Nucleus accumbens (tissue), 56 donors: ENCODE results near the gene AQP9.
A peak's percentile ranks its signal among the peaks of the same experiment; 100 is the strongest.
"Not testable (repeated sequence)": the region's sequence is repeated elsewhere in the genome, so short reads cannot be mapped to it uniquely, and the experiment has no call there.

Source experiments
- DNase-seq, 56 donors: peaks; one replicate each; lab custom pipeline; 2025; lab: John Stamatoyannopoulos, UW

AQP9 gene

DNA sequence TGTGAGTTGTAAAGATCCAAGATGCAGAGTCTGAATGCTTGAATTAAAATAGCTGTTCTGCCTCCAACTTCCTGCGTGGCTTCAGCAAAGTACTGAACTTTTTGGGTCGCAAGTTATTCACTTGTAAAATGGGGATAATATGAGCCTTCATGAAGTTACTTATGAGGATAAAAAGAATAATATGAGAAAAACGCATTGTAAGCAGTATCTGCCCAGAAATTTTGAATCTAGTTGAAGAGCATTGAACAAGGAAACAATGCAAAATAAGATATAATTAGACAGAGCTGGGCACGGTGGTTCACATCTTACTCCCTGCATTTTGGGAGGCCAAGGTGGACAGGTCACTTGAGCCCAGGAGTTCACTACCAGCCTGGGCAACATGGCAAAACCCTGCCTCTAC, 37.8 kb downstream of the AQP9 start:
- DNase-seq, result no peak

DNA sequence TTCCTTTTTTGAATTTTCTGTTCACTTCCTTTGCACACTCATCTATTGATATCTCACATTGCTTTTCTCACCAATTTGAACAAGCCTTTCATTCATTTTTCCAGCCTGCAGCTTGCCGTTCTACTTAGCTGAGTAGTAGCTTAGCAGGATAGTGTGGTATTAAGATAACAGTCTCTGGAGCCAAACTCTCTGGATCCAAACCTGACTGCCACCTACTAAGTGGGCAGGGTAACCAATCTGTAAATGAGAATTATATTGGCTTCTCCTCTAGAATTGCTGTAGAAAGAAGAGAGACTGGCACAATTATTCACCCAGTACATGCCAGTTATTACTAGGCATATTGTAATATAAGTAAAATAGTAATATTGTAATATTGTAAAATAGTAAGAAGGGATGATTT, 40.5 kb downstream of the AQP9 start:
- DNase-seq, result no peak

DNA sequence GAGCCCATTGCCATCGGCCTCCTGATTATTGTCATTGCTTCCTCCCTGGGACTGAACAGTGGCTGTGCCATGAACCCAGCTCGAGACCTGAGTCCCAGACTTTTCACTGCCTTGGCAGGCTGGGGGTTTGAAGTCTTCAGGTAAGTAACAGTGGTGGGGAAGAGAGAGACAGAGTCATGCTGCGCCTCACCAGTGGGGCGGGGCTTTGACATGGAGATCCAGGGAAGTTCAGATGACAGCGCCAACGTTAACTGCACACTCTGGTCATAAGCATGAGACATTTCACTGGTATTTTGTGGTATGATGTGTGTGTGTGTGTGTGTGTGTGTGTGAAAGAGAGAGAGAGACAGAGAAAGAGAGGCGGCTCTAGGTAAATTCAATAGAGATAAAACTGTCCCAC, 41.0 kb downstream of the AQP9 start:
- no peak for DNase-seq

DNA sequence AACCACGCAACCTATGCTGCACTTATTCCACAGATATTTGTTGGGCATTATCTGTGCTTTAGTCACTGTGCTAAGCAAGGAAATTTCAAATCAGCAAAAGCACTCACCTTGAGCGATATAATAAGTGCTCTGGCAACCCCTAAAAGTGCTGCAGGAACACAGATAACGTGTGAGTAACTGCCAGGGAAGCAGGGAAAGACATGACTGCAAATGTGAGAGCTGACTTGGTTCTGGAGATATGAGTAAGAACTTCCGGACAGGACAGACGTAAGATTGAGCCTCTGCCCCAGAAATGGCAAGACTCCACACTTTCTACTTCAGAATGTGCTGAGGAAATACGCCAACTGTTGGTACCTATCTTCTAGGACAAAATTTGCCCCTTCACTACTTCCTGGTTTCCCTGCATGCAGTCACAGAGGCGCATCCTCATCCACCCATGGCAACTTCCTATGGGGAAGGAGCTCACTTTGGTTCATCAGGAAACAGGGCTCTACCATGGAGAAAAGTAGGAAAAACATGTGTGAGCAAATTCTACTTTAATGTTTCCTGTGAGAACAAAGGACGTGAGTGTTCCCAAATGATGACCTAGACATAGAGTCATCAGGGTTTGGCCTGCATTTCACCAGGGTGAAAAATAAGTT, 41.7 kb downstream of the AQP9 start:
- DNase-seq, result no peak

DNA sequence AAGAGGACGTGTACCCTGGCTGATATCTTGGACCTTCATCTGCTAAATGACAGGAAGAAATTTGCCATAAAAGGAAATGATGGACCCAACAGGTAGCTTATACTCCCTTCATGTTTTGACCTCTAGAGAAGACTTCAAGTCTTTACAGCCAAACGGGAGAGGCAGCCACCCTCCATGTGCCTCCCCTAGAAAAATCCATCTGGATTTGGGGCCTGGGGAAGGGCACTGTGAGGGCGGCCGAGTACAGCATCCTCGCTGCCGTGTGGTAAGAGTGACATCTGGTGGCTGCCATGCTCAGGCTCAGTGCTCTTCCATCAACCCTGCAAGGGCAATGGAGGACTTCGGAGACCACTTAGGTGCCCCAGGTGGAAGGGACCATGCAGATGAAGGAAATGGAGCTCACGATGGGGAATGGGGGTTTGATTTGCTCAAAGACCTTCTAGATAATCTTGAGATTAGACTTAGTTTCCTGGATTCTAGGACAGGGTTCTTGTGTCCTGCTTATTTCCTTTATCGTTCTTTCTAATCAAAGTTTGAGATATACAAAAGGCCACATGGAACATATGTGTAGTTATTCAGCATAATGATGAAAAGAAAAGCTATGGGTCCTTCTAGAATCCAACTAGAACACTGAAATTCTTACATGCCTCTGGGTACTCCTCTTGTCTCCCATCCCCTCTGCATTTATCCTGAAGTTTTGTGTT, 44.4 kb downstream of the AQP9 start:
- peak in 43 of 56 donors; percentile 1 to 52 (median 16) for DNase-seq

DNA sequence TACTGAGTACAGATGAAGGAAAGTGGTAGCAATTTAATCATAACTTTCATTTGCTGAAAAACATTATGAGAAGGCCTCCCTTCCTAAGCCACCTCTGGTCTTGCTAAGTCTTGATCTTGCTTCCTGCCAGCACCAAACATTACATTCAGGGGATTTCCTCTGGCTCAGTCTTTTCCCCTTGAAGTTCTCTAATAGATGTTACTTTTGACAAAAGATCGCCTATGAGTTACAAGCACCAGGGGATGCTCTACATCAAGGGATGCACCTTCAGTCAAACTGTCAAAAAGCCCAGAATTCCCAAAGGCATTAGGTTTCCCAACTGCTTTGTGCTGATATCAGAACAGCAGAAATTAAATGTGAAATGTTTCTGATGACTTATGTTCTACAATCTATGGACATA, 47.3 kb downstream of the AQP9 start:
- DNase-seq, result no peak

DNA sequence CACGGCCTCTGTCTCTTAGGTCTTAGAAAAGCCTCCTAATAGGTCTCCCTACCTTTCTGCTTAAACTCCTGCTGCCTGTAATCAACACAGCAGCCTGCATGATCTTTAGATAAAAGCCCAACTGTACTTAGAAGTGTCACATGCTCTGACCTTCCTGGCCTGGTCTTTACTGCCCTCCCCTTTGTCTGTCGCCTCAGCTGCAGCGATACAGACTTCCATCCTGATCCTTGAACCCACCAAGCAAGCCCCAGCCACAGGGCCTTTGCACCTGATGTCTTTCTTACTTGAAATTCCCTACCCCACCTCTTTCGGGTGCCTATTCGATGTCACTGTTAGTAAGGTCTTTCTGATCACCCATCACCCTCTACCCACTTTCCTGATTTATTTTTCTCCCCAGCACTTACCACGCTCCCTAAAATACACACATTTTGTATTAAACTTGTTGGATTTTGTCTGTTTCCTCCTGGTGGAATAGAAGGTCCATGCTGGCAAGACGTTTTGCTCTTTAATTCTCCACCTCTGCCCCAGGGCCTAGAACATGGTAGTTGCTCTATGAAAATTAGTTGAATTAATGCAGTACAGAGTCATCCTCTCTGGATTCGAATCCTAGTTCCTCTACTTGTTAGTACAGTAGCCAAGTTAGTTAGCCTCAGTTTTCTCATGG, 51.1 kb downstream of the AQP9 start:
- DNase-seq, result no peak

DNA sequence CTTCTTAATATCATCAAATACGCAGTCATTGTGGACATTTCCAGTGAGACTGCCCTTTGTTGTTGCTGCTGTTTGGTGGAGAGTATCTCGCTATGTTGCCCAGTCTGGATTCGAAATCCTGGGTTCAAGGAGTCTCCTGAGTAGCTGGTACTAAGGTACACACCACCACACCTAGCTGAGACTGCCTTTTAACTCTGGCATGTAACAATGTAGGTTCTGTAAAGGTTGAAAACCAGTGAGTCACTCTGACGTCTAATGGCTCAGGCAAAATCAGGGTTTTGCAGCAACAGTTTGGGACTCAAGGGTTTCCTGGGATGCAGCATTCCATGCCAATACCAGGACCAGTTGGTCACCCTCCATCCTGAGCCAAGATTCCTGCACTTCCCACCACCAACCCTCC, 52.2 kb downstream of the AQP9 start:
- no peak for DNase-seq

DNA sequence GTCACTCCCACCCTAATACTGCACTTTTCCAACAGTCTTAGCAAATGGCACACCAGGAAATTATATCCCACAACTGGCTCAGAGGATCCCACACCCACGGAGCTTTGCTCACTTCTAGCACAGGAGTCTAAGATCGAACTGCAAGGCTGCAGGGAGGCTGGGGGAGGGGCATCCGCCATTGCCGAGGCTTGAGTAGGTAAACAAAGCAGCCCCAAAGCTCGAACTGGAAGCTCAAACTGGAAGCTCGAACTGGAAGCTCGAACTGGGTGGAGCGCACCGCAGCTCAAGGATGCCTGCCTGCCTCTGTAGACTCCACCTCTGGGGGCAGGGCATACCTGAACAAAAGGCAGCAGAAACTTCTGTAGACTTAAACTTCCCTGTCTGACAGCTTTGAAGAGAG, 55.5 kb downstream of the AQP9 start:
- not testable (repeated sequence) for DNase-seq

DNA sequence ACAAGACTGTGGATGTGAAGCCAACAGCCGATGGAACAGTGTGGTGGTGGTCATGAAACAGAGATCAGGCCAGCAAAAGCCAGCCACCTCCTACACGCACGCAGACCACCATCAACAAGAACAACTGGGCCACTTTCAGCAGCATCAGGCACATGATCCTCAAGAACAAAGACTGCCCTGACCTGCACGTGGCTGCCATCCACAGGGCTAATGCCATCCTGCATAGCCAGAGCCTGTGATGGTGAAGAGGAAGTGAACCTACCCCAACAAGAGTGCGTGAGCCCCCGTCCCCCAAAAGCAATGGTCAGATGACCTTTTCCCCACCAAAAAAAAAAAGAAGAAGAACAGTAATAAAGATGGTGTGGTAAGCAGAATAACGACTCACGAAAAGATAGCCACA, 62.6 kb downstream of the AQP9 start:
- DNase-seq, result no peak

DNA sequence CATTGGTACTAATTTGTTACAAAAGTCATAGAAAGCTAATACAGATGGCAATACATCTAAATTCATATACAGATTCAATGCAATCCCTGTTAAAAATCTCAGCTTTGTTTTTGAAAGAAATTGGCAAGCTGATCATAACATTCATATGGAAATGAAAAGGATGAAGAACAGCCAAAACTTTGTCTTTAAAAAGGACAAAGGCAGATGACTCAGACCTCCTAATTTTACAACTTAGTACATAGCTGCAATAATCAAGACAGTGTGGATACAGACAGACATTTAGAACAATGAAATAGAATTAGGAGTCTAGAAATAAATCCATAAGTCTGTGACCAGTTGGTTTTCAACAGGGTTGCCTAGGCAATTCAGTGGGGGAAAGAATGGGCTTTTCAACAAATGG, 63.3 kb downstream of the AQP9 start:
- DNase-seq, result no peak

DNA sequence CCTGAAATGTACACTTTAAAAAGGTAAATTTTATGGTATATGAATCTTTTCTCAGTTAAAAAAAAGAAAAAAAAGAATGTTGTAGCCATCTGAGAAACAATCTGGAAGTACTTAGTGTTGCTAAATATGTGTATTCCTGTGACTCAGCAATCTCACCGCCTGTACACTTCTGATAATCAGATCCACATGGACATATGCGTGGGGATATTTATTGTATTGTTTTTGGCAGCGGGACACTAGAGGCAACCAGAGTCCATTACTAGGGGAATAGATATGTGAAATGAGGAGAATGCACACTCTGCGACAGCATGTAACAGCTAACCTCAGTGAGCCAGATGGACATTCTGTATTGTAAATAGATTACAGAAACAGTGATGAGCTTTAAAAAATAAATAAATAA, 65.4 kb downstream of the AQP9 start:
- no peak for DNase-seq

DNA sequence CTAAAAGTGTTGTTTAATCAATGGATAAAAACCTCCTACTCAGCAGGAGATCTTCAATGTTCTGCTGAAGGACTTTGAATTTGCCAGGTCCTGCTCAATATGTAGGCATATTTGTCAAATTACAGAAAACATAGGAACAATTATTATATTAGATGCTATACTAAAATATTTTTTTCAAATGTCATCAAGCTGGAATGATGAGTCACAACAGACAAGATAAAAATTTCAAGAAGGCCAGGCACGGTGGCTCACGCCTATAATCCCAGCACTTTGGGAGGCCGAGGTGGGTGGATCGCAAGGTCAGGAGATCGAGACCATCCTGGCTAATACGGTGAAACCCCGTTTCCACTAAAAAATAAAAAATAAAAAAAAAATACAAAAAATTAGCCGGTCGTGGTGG, 68.0 kb downstream of the AQP9 start:
- DNase-seq, result no peak

DNA sequence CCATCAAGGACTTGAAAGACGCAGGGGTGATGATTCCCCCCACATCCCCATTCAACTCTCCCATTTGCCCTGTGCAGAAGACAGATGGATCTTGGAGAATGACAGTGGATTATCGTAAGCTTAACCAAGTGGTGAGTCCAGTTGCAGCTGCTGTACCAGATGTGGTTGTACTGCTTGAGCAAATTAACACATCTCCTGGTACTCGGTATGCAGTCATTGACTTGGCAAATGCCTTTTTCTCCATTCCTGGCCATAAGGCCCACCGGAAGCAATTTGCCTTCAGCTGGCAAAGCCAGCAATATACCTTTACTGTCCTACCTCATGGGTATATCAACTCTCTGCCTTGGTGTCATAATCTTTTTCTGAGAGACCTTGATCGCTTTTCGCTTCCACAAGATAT, 70.0 kb downstream of the AQP9 start:
- not testable (repeated sequence) for DNase-seq

DNA sequence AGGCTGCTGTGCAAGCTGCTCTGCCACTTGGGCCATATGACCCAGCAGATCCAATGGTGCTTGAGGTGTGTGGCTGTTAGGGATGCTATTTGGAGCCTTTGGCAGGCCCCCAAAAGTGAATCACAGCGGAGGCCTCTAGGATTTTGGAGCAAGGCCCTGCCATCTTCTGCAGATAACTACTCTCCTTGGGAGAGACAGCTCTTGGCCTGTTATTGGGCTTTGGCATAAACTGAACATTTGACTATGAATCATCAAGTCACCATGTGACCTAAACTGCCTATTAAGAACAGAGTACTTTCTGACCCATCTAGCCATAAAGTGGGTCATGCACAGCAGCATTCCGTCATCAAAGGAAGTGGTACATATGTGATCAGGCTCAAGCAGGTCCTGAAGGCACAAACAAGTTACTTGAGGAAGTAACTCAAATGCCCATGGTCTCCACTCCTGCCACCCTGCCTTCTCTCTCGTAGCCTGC, 70.9 kb downstream of the AQP9 start:
- DNase-seq, result not testable (repeated sequence)

DNA sequence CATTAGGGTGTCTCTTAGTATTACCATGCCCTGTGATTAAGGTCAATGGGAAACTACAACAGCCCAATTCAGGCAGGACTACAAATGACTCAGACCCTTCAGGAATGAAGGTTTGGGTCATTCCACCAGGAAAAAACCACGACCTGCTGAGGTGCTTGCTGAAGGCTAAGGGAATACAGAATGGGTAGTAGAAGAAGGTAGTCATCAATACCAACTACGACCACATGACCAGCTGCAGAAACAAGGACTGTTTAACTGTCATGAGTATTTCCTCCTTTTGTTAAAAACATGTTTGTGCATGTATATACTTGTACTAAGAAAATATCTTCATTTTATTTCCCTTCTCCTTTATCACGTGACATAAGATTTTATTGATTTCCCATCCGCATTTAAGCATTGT, 71.8 kb downstream of the AQP9 start:
- not testable (repeated sequence) for DNase-seq

DNA sequence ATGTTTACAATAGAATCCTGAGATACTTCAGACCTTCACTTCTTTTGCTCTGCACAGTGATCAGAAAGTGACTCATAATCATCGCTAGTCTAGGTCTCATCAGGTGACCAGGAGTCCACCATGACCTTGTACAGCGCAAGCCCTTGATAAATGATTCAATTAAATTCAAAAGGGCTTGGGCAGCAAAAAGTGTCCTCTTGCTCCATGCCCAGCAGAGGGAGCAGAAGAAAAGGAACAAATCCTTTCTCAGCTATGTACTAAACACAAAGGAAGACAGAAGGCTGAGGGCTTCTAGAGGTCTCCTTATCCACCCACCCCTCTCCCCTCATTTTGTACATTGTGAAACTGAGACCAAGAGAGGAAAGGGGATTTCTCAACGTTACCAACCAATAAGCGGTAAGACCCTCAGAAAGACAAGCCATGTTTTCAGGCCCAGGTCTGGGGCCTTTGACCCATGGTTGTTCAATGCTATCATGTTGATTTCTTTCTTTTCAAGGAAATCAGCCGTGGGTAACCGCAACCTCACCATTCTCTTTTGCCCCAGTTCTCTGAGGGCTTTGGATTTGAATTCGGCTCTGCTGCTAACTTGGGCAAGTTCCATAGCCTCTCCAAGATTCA, 74.8 kb downstream of the AQP9 start:
- DNase-seq, result peak in 2 of 56 donors; percentile 5 to 22

DNA sequence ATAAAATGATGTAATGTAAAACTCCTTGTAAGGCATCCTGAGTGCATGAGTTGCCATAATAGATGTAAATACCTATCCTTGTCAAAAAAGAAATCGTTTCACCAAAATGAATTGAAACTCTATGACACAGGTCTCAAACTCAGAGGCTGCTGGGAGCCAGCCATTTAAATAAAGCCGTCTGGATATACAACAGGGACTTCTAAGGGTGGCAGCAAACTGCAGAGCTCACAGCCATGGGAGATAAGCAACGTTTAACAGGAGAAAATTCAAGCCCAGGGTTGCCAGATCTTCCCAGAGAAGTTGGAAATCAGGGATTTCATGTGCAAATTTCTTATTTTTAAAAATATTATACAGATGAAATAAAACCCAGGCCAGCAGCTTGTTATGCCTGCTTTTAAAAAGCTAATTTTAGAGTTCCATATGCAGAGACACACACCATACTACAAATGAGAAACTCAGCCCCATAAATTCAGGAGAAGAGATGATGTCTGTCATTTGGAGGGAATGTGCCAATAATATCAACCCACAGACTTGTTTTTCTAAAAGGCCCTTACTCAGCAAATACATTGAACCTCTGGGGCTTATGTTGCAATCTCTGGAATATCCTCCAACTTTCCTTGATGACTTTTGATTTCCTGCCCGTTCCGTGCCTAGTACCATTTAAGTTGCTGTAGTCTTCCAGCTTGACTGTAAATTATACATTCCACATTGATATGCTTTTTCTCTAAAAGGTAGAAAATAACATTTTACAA, 75.6 kb downstream of the AQP9 start:
- no peak for DNase-seq

DNA sequence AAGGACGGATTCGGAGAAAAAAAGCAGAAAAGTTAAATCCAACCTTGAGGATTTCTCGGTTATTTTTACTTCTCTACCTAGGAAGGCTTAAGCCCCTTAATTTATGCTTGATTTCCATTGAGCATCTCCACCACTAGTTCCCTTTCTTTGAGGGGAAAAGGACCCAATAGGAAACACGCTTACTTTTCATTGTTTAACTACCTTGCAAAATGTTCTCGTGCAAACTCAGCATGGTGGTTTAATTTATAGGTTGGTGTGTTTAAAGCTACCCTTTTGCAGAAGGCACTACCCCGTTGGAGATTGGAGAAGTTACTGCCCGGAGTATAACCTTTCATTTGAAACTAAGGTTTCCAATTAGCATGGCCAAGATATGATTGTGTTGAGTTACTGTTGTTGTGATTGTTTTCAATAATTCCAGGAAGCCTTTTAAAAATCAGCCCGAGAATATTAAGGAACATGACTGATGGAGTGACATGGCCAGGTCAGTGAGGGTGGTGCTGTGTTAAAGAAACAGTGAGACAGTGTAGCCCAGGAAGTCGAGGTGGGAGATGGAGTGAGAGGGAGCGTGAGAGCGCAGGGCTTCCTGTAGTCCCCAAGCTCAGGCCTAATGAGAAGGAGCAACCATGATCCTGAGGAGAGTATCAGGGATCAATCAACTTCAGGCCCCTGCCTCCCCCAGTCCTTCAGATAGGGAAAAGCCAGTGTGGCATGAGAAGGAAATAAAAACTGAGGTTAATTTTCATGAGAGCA, 76.6 kb downstream of the AQP9 start:
- DNase-seq, result no peak

DNA sequence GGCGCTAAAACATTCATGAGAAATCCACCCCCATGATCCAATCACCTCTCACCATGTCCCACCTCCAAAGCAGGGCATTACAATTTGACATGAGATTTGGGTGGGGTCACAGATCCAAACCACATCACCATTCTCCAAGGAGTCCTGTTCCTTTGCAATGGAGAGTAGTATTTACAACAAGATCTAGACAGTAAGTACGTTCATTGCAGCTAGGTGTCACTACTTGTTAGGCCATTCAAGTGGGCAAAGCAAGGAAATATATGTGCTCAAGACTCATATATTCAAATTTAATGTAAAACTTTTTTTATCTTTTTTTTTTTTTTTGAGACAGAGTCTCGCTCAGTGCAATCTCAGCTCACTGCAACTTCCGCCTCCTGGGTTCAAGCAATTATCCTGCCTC, 79.3 kb downstream of the AQP9 start:
- no peak for DNase-seq
